MCF 10A (cell line): ENCODE measurements around the gene DHX58. TPM values are rescaled to one million over a fixed set of nuclear protein-coding genes. Genes with fewer than 3 reads are reported as not detected.

ENCODE experiments used
- BruUV-seq: library from RNA; stranded (reverse); fragments of 400-500 nt; replicated peaks from 2 replicates; lab custom pipeline; 2021; lab: Mats Ljungman, UMichigan
- CTCF ChIA-PET: fragments of 300-600 bp; sonication (Branson Sonifier 250); formaldehyde crosslinking; extraction: SDS; loops from one replicate; lab custom pipeline; 2021; ENCODE audit warnings: antibody characterized with exemption, inconsistent platforms; lab: Yijun Ruan, JAX
- POLR2A ChIA-PET: fragments of 300-600, 350-650 bp; sonication (Branson Sonifier 250); formaldehyde crosslinking; extraction: SDS; loops from one replicate; lab custom pipeline; 2020; ENCODE audit warnings: antibody characterized with exemption, inconsistent platforms; lab: Yijun Ruan, JAX
- DNase-seq: peaks from one replicate; pipeline ENCODE4 v3.0.0-alpha.2; 2018; ENCODE audit not compliant: unreplicated experiment
- H3K27ac Mint-ChIP-seq: one replicate; pipeline ENCODE4 v1.8.0; 2022; ENCODE audit warnings: mild to moderate bottlenecking, low read depth, mixed read lengths; ENCODE audit not compliant: unreplicated experiment
- H3K27me3 Mint-ChIP-seq: one replicate; pipeline ENCODE4 v1.8.0; 2022; ENCODE audit warnings: mixed read lengths; ENCODE audit not compliant: insufficient read depth, unreplicated experiment
- H3K36me3 Mint-ChIP-seq: one replicate; pipeline ENCODE4 v1.8.0; 2022; ENCODE audit warnings: mild to moderate bottlenecking, moderate library complexity, mixed read lengths; ENCODE audit not compliant: insufficient read depth, unreplicated experiment
- H3K4me1 Mint-ChIP-seq: one replicate; pipeline ENCODE4 v1.8.0; 2022; ENCODE audit warnings: mixed read lengths; ENCODE audit not compliant: insufficient read depth, unreplicated experiment
- H3K4me3 Mint-ChIP-seq: one replicate; pipeline ENCODE4 v1.8.0; 2022; ENCODE audit warnings: mild to moderate bottlenecking, moderate library complexity, mixed read lengths; ENCODE audit not compliant: unreplicated experiment
- H3K9me3 Mint-ChIP-seq: one replicate; pipeline ENCODE4 v1.8.0; 2022; ENCODE audit warnings: mixed read lengths; ENCODE audit not compliant: unreplicated experiment
- CTCF ChIP-seq: fragments of 200-600 bp; IDR thresholded peaks from one replicate; pipeline ENCODE4 v1.8.0; 2022; ENCODE audit warnings: antibody characterized with exemption, mild to moderate bottlenecking; ENCODE audit not compliant: unreplicated experiment
- intact Hi-C: fragments of 100-400 bp; cut with micrococcal nuclease; formaldehyde crosslinking; loops from 2 replicates; pipeline ENCODE4 v1.14.1; 2022
- total RNA-seq: library from RNA; stranded (reverse); gene quantifications from 2 replicates; pipeline ENCODE4 v1.2.3, GENCODE V29; 2022

The DHX58 gene
- total RNA-seq, 1 experiment from 2014 or later = 2.8 TPM

GRCh38 chr17:42133461-42134041 lies 21.0 kb upstream of the DHX58 start:
- H3K9me3 Mint-ChIP-seq = no peaks in the 10 kb centered on the region
- no TSS peak for BruUV-seq
- H3K4me3 Mint-ChIP-seq = no peak overlapping the region
- POLR2A ChIA-PET = interaction anchor here (1.3 kb wide), 1 partner anchor 12 kb away, joined by 3 read pairs; the partner anchor contains the start of gene KAT2A
- H3K27ac Mint-ChIP-seq = no peak overlapping the region
- peaks cover 75% of the 10 kb centered on the region for H3K36me3 Mint-ChIP-seq
- intact Hi-C loops = no loop called here
- no peak for DNase-seq
- H3K4me1 Mint-ChIP-seq = peaks cover 20% of the 10 kb centered on the region
- H3K27me3 Mint-ChIP-seq = no peaks in the 10 kb centered on the region
- CTCF ChIA-PET = interaction anchor here (0.6 kb wide), 1 partner anchor 298 kb away, joined by 3 read pairs; no protein-coding TSS in a partner anchor
- TF ChIP-seq CTCF = no peak

- no TSS peak for BruUV-seq
- no peak overlapping the region for H3K27ac Mint-ChIP-seq
- ChIA-PET CTCF (no interaction called here), POLR2A (no interaction called here)
- H3K27me3 Mint-ChIP-seq = no peaks in the 10 kb centered on the region
- no peak for TF ChIP-seq CTCF
- H3K4me3 Mint-ChIP-seq = no peak overlapping the region
- intact Hi-C loops = no loop called here
- no peak for DNase-seq
- peaks cover 20% of the 10 kb centered on the region for H3K4me1 Mint-ChIP-seq
- no peaks in the 10 kb centered on the region for H3K9me3 Mint-ChIP-seq
- H3K36me3 Mint-ChIP-seq = peaks cover 74% of the 10 kb centered on the region
Measured at GRCh38 chr17:42132941-42133340, 20.4 kb upstream of the DHX58 start.

GRCh38 chr17:42131981-42132432 lies 19.5 kb upstream of the DHX58 start:
- H3K27ac Mint-ChIP-seq = no peak overlapping the region
- POLR2A ChIA-PET = interaction anchor here (0.7 kb wide), 1 partner anchor 141 kb away, joined by 3 read pairs; no protein-coding TSS in a partner anchor
- peaks cover 70% of the 10 kb centered on the region for H3K36me3 Mint-ChIP-seq
- no peak for DNase-seq
- CTCF ChIA-PET = interaction anchor here (0.6 kb wide), 1 partner anchor 21 kb away, joined by 3 read pairs; no protein-coding TSS in a partner anchor
- no peaks in the 10 kb centered on the region for H3K9me3 Mint-ChIP-seq
- H3K27me3 Mint-ChIP-seq = no peaks in the 10 kb centered on the region
- H3K4me3 Mint-ChIP-seq = no peak overlapping the region
- no TSS peak for BruUV-seq
- intact Hi-C loops = no loop called here
- peaks cover 20% of the 10 kb centered on the region for H3K4me1 Mint-ChIP-seq
- TF ChIP-seq CTCF = no peak

- no peak for TF ChIP-seq CTCF
- Mint-ChIP-seq H3K27me3 (no peaks in the 10 kb centered on the region), H3K9me3 (no peaks in the 10 kb centered on the region), H3K36me3 (peaks cover 70% of the 10 kb centered on the region), H3K27ac (no peak overlapping the region), H3K4me1 (peaks cover 20% of the 10 kb centered on the region), H3K4me3 (no peak overlapping the region)
- no peak for DNase-seq
- ChIA-PET CTCF (interaction anchor here (0.6 to 1.0 kb wide), 2 partner anchors 20 to 64 kb away, joined by 3 read pairs; no protein-coding TSS in a partner anchor), POLR2A (interaction anchor here (0.7 kb wide), 1 partner anchor 142 kb away, joined by 3 read pairs; no protein-coding TSS in a partner anchor)
- no TSS peak for BruUV-seq
- intact Hi-C loops = no loop called here
Measured at GRCh38 chr17:42131232-42131631, 18.7 kb upstream of the DHX58 start.
